Fibroblast of lung (primary cell): Measurements from ENCODE around the gene WNK2.

Experiments used
- EZH2 ChIP-seq: IDR thresholded peaks from 2 replicates; pipeline ENCODE4 v1.5.1; 2012; ENCODE audit warnings: low read length, control low read depth, mild to moderate bottlenecking; ENCODE audit errors: missing control alignments
- TF ChIP-seq, protein P1 (sequence below), 2 donors: IDR thresholded peaks in 1 of 2; conservative IDR thresholded peaks in 1 of 2; 1 replicate in 1 of 2; 2 replicates in 1 of 2; pipeline ENCODE4 v1.5.1; 2011 to 2012; ENCODE audit warnings: low read length in 2 of 2, control low read depth in 1 of 2, inconsistent platforms in 1 of 2, low read depth in 1 of 2, mild to moderate bottlenecking in 1 of 2

- TF ChIP-seq, protein P1, sequence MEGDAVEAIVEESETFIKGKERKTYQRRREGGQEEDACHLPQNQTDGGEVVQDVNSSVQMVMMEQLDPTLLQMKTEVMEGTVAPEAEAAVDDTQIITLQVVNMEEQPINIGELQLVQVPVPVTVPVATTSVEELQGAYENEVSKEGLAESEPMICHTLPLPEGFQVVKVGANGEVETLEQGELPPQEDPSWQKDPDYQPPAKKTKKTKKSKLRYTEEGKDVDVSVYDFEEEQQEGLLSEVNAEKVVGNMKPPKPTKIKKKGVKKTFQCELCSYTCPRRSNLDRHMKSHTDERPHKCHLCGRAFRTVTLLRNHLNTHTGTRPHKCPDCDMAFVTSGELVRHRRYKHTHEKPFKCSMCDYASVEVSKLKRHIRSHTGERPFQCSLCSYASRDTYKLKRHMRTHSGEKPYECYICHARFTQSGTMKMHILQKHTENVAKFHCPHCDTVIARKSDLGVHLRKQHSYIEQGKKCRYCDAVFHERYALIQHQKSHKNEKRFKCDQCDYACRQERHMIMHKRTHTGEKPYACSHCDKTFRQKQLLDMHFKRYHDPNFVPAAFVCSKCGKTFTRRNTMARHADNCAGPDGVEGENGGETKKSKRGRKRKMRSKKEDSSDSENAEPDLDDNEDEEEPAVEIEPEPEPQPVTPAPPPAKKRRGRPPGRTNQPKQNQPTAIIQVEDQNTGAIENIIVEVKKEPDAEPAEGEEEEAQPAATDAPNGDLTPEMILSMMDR (conservative IDR thresholded peaks at IDR 0.05 in 1 of 2, IDR thresholded peaks at IDR 0.05 in 1 of 2; ENCODE audit: low read depth in 1 of 2, low read length in 2 of 2) = no peak
- no peak for TF ChIP-seq EZH2
These were observed 49.0 kb upstream of the WNK2 start for GRCh38 chr9:93134740-93135444.
